D721Med (cell line): ENCODE measurements around the gene CERS2.

Experiments used
- DNase-seq: peaks from one replicate; pipeline ENCODE4 v3.0.0; 2011; ENCODE audit warnings: low spot score; ENCODE audit not compliant: insufficient read length
- FAIRE-seq: peaks from 2 replicates; lab custom pipeline; 2011; peaks lifted over from hg19 to GRCh38; lab: Jason Lieb, UNC
- CTCF ChIP-seq: IDR thresholded peaks from 2 replicates; pipeline ENCODE4 v1.5.1; 2012; ENCODE audit warnings: mild to moderate bottlenecking, control low read depth; ENCODE audit not compliant: insufficient read depth; ENCODE audit errors: missing control alignments

CERS2 gene

GRCh38 chr1:150981805-150982712 lies 7.4 kb upstream of the CERS2 start, which contains the start of gene ANXA9:
Gene ANXA9, plus strand, starts transcription at chr1:150982292. Its CDS starts 814 bp downstream, at chr1:150983106.
- no peak for TF ChIP-seq CTCF
- FAIRE-seq (no peak), DNase-seq (no peak)

GRCh38 chr1:150981177-150981804 lies 6.7 kb upstream of the CERS2 start:
- TF ChIP-seq CTCF: no peak
- no peak for DNase-seq
- no peak for FAIRE-seq

GRCh38 chr1:150979092-150980056 lies 4.7 kb upstream of the CERS2 start:
- FAIRE-seq: peak; percentile 38
- peak; percentile 100 for TF ChIP-seq CTCF
- DNase-seq: peak; percentile 99

- DNase-seq: no peak
These were observed 2.5 kb upstream of the CERS2 start for GRCh38 chr1:150976879-150977694.

GRCh38 chr1:150976401-150976821 lies 1.8 kb upstream of the CERS2 start:
- FAIRE-seq: no peak
- no peak for TF ChIP-seq CTCF
- DNase-seq: no peak

More at GRCh38 chr1:150976879-150977694, 2.5 kb upstream of the CERS2 start:
- FAIRE-seq: no peak
- no peak for TF ChIP-seq CTCF
